Activated CD8-positive, alpha-beta memory T cell treated with anti-CD3 and anti-CD28 coated beads, Interleukin-2, amount 50 U/mL, for 24 hours (primary cell): ENCODE measurements around the gene LYRM4.

ENCODE experiments used
- DNase-seq: peaks from one replicate; pipeline ENCODE4 v3.0.0-alpha.2; 2020; ENCODE audit errors: extremely low read depth

LYRM4 gene

GRCh38 chr6:5205877-5206850 is 54.6 kb downstream of the LYRM4 start:
- no peak for DNase-seq

- DNase-seq: no peak
Observed at GRCh38 chr6:5205035-5205507, 55.7 kb downstream of the LYRM4 start.

DNA sequence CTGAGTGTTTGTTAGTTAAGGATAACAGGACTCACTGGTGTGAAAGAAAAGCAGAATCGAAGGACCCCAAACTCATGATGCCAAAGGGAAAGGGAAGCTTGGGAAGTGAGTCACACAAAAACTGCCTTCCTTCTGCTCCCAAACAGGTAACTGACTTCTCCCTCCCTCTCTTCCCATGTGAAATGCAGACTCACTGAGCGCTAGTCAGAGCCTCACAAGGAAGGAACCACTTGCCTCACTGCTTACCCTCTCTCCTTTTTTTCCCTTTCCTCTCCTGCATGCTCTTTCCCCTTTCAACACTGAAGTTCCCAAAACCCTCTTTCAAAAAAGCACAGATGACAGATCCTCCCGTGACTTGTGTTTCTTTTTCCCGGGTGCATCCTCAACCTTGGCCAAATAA is 56.4 kb downstream of the LYRM4 start:
- no peak for DNase-seq

GRCh38 chr6:5203546-5203945 is 57.2 kb downstream of the LYRM4 start:
- DNase-seq: no peak

- DNase-seq: no peak
Observed at GRCh38 chr6:5202941-5203340, 57.8 kb downstream of the LYRM4 start.

GRCh38 chr6:5202206-5202605 is 58.5 kb downstream of the LYRM4 start:
- no peak for DNase-seq

DNA sequence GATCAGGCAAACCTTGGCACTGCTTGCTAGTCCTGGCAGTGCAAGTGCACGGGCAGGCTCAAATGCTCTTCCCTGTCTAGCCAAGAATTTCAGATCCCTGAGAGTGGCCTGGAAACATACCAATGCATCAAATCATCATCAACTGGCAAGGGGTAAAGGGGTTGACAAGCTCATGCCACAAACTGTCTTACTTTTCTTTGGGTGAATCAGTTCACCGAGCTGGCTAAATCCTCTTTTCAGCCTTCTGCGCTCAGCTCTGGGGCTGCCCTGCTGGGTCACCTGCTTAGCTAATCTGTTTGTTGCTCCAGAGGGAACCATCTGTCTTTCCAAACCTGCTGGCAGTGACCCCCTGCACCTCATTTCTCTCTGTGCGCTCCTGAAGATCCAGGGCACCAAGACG is 59.5 kb downstream of the LYRM4 start:
- DNase-seq: no peak

DNA sequence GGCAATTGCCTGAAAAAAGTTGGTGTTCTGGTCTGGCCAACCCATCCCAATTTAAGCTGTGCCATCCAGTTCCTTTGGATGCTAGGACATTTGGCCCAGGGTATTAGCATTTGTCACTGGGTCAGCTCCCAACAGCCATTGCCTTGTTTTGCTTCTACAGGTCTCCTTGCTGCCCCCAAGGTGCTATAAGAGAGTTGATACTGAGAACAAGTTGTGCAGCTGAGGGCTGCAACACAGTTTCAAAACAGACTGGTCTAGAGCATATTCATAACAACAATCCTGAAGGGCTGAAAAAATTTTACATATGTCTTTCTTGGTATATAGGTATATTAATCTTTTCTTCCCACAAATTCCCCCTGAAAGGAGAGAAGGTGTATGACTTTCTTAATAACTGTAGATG is 61.0 kb downstream of the LYRM4 start:
- DNase-seq: no peak

DNA sequence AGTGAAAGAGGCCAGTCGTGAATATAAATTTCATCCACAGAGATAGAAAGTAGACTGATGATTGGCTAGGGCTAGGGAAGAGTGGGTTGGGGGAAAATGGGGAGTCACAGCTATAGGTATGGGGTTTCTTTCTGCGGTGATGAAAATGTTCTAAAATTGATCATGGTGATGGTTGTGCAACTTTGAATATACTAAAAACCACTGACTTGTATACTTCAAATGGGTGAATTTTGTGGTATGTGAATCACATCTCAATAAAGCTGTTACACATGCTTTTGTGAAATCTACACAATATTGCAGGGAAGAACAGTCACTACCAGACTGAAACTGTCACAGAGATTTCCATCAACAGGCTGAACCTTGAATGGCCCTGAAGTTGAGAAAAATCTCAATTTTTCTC is 61.5 kb downstream of the LYRM4 start:
- DNase-seq: no peak

GRCh38 chr6:5197084-5197483 is 63.7 kb downstream of the LYRM4 start:
- DNase-seq: no peak

- DNase-seq: no peak
Observed at GRCh38 chr6:5192135-5192794, 68.5 kb downstream of the LYRM4 start.

DNA sequence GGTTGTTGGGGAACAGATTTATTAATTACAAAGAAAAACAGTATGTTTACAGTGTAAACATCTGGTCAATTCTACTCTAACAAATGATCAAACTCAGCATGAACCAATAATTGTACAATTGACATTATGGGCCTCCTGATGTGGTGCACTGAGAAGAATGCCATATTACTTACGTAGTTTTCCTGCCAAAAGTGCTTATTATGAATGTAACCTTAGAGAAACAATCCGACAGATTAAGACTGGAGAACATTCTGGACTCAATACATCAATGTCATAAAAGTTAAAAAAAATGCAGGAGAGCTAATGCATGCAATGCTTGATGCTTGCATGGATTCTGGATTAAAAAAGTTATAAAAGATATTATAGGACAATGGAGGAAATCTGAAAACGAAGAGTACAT is 69.0 kb downstream of the LYRM4 start:
- no peak for DNase-seq

GRCh38 chr6:5191222-5191621 is 69.5 kb downstream of the LYRM4 start:
- DNase-seq: no peak

DNA sequence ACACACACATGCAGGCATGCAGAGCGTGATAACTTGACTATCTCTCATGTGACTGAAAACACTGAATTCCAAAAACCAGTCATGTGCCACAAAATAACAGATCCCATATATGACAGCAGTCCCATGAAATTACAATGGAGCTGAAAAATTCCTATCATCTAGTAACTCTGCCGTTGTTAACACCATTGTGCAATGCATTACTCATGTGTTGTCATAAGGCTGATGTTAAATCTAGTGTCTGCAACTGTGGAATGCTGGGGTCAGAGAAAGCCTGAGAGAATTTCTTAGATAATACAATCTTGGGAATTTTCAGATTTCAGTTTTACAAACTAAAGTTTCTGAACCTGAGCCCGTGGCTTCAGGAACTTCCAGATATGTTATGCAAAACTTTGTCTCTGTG is 70.2 kb downstream of the LYRM4 start:
- no peak for DNase-seq

- no peak for DNase-seq
Observed at GRCh38 chr6:5188646-5189045, 72.1 kb downstream of the LYRM4 start.

GRCh38 chr6:5184878-5185277 is 75.9 kb downstream of the LYRM4 start:
- DNase-seq: no peak

- no peak for DNase-seq
Observed at GRCh38 chr6:5184218-5184617, 76.5 kb downstream of the LYRM4 start.

GRCh38 chr6:5181510-5182317 is 79.0 kb downstream of the LYRM4 start:
- DNase-seq: no peak

- no peak for DNase-seq
Observed at GRCh38 chr6:5180636-5181035, 80.1 kb downstream of the LYRM4 start.

DNA sequence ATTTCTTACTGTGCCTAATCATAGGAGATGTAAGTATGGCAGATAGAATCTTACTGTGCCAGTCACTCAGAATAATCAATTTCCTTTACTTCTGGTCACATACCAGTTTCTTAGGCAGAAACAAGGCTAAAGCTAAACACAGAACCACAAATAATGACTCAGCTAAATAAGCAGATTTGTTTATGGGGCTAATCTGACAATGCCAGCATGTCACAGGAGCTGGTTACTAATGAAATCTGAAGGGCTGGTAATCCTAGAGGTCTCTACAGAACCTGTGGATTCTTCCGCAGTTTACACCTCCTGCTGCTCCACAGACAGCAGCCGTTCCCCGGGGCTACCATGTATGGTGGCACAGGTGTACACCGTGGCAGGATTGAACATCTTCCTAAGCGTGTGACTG is 80.8 kb downstream of the LYRM4 start:
- no peak for DNase-seq

DNA sequence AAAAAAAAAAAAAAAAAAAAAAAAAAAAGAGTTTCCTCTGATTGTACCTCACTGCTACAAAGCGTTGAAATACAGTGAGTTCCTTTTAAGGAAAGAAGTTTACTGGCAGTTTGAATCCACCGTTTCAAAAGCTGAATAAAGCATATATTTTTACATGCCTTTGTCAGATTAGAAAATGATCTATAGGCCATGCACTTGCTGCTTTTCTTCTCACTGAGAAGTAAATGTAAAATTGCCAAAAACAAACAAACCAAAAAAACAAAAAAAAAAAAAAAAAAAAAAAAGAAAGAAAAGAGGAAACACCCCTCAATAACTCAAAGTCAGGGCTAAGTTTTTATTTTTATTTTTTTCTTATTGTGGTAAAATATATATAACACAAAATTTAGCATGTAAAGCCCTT is 81.9 kb downstream of the LYRM4 start:
- DNase-seq: no peak

DNA sequence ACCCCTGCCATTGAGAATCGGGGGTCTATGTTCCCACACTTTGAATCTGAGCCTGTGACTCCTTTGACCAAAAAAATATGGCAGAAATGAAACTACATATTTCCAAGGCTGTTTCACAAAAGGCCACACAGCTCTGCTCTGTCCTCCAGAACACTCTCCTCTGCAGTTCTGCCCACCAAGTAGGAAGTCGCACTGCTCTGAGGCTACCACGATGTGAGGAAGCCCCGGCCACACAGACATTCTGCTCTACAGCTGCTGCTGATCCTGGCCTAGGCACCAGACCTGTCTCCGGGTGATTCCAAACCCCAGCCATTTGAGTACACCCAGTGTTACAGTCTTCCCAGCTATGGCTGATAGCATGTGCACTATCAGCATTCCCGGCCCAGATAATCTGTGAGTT is 85.1 kb downstream of the LYRM4 start:
- no peak for DNase-seq
